Smooth muscle cell (in vitro differentiated cells): ENCODE results near the gene CDC42BPA. TPM values are rescaled to one million over a fixed set of nuclear protein-coding genes. Genes with fewer than 3 reads are reported as not detected.

Experiments used
- DNase-seq: peaks from one replicate; lab custom pipeline; 2025; ENCODE audit not compliant: unreplicated experiment; lab: John Stamatoyannopoulos, UW
- H2AFZ ChIP-seq: fragments of 200-600 bp; sonication (generic); 2 replicates; pipeline ENCODE4 v1.6.0; 2016; ENCODE audit warnings: antibody characterized with exemption, low read depth, mild to moderate bottlenecking
- H3F3A ChIP-seq: fragments of 200-600 bp; sonication (generic); 2 replicates; pipeline ENCODE4 v1.6.0; 2017; ENCODE audit warnings: antibody characterized with exemption, low read depth
- H3K27ac ChIP-seq: fragments of 200-600 bp; sonication (generic); 2 replicates; pipeline ENCODE4 v1.5.1; 2016; ENCODE audit warnings: low read depth, mild to moderate bottlenecking
- H3K27me3 ChIP-seq: fragments of 200-600 bp; sonication (generic); 2 replicates; pipeline ENCODE4 v1.6.1; 2016; ENCODE audit warnings: low read depth, mild to moderate bottlenecking
- H3K36me3 ChIP-seq: fragments of 200-600 bp; sonication (generic); 2 replicates; pipeline ENCODE4 v1.5.1; 2016; ENCODE audit warnings: low read depth
- H3K4me1 ChIP-seq: fragments of 200-600 bp; sonication (generic); 2 replicates; pipeline ENCODE4 v1.5.1; 2016; ENCODE audit warnings: low read depth
- H3K4me2 ChIP-seq: fragments of 200-600 bp; sonication (generic); 2 replicates; pipeline ENCODE4 v1.6.0; 2016; ENCODE audit warnings: mild to moderate bottlenecking
- H3K4me3 ChIP-seq: fragments of 200-600 bp; sonication (generic); 2 replicates; pipeline ENCODE4 v1.5.1; 2016; ENCODE audit warnings: mild to moderate bottlenecking
- H3K79me2 ChIP-seq: fragments of 200-600 bp; sonication (generic); 2 replicates; pipeline ENCODE4 v1.6.0; 2016; ENCODE audit warnings: low read depth, mild to moderate bottlenecking
- H3K9ac ChIP-seq: fragments of 200-600 bp; sonication (generic); 2 replicates; pipeline ENCODE4 v1.6.0; 2016; ENCODE audit warnings: low read depth
- H3K9me3 ChIP-seq: fragments of 200-600 bp; sonication (generic); replicated peaks from 2 replicates; pipeline ENCODE4 v1.5.1; 2016; ENCODE audit warnings: low read depth
- H4K20me1 ChIP-seq: fragments of 200-600 bp; sonication (generic); 2 replicates; pipeline ENCODE4 v1.6.0; 2016; ENCODE audit warnings: low read depth
- CTCF ChIP-seq: fragments of 200-600 bp; sonication (generic); IDR thresholded peaks from 2 replicates; pipeline ENCODE4 v1.5.1; 2017; ENCODE audit warnings: borderline replicate concordance, mild to moderate bottlenecking, antibody characterized with exemption; ENCODE audit not compliant: insufficient read depth, poor library complexity, severe bottlenecking
- WGBS: methylation state at CpG from one replicate; pipeline ENCODE4 v1.1.7; 2016; ENCODE audit warnings: low lambda C conversion rate; 5-methylcytosine and 5-hydroxymethylcytosine counted together
- polyA plus RNA-seq: library from polyadenylated mRNA; unstranded; fragments of >200 nt; fragmentation: Nextera tagmentation; extraction: Ambion mirVana; gene quantifications from 2 replicates; pipeline ENCODE4 v1.2.1, GENCODE V29; 2016
- total RNA-seq: library from RNA; depleted of rRNA; stranded (reverse); fragments of >200 nt; gene quantifications from 2 replicates; pipeline ENCODE4 v1.2.3, GENCODE V29; 2014

The CDC42BPA gene
- total and polyA plus RNA-seq, 2 experiments from 2014 or later = 14.8 to 34.9 TPM

GRCh38 chr1:226976978-226977642 lies 341.2 kb downstream of the CDC42BPA start:
- 91% methylated on average over 16 of the region's 21 CpGs for WGBS
- H3F3A ChIP-seq = no peaks in the 10 kb centered on the region
- H2AFZ ChIP-seq = no peak overlapping the region
- no peak overlapping the region for H3K4me3 ChIP-seq
- peaks cover 23% of the 10 kb centered on the region for H3K4me1 ChIP-seq
- no peak overlapping the region for H3K9ac ChIP-seq
- H3K9me3 ChIP-seq = no peaks in the 10 kb centered on the region
- H3K27me3 ChIP-seq = no peaks in the 10 kb centered on the region
- H3K79me2 ChIP-seq = no peaks in the 10 kb centered on the region
- H3K4me2 ChIP-seq = no peak overlapping the region
- H3K36me3 ChIP-seq = no peaks in the 10 kb centered on the region
- TF ChIP-seq CTCF = no peak
- no peaks in the 10 kb centered on the region for H4K20me1 ChIP-seq
- no peak for DNase-seq
- no peak overlapping the region for H3K27ac ChIP-seq

- no peaks in the 10 kb centered on the region for H3K9me3 ChIP-seq
- no peak overlapping the region for H3K4me3 ChIP-seq
- no peak overlapping the region for H3K9ac ChIP-seq
- H3K36me3 ChIP-seq = no peaks in the 10 kb centered on the region
- DNase-seq = no peak
- H2AFZ ChIP-seq = no peak overlapping the region
- TF ChIP-seq CTCF = no peak
- H3K27ac ChIP-seq = no peak overlapping the region
- H3K79me2 ChIP-seq = no peaks in the 10 kb centered on the region
- no peaks in the 10 kb centered on the region for H4K20me1 ChIP-seq
- WGBS = 93% methylated on average over 15 of the region's 34 CpGs
- H3F3A ChIP-seq = no peaks in the 10 kb centered on the region
- H3K4me1 ChIP-seq = peaks cover 23% of the 10 kb centered on the region
- no peak overlapping the region for H3K4me2 ChIP-seq
- H3K27me3 ChIP-seq = no peaks in the 10 kb centered on the region
Measured at GRCh38 chr1:226976276-226976977, 341.9 kb downstream of the CDC42BPA start.

- Histone ChIP-seq H3K79me2 (no peaks in the 10 kb centered on the region), H3K4me3 (no peak overlapping the region), H2AFZ (no peak overlapping the region), H3K9ac (no peak overlapping the region), H3K4me1 (peaks cover 23% of the 10 kb centered on the region), H3K9me3 (no peaks in the 10 kb centered on the region), H3F3A (no peaks in the 10 kb centered on the region), H4K20me1 (no peaks in the 10 kb centered on the region), H3K27me3 (no peaks in the 10 kb centered on the region), H3K27ac (no peak overlapping the region), H3K36me3 (no peaks in the 10 kb centered on the region), H3K4me2 (no peak overlapping the region)
- no peak for DNase-seq
- TF ChIP-seq CTCF = no peak
- WGBS = 92% methylated on average over 23 of the region's 32 CpGs
Measured at GRCh38 chr1:226975259-226976250, 342.7 kb downstream of the CDC42BPA start.
